ENCODE measurements around the gene PSAT1. TPM values are rescaled to one million over a fixed set of nuclear protein-coding genes. Genes with fewer than 3 reads are reported as not detected.

Gene PSAT1
- total and polyA plus RNA-seq, 2 experiments from 2014 or later = 368 to 510 TPM

DNA sequence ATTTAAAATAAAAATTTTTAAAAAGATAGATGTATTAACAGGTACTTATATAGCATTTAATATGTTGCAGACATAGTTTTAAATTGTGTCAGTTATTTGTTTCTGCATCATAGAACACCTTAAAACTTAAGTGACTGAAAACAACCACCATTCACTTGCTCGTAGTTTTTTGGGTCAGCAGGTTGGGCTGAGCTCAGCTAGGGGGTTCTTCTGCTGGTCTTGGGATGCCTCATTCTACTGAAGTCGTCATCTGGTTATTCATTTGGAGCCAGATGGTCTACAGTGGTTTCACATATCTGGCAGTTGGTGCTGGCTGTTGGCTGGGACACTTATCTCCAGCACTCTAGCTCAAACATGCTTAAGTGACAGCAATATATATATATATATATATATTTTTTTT, 29.6 kb downstream of the PSAT1 start:
- TF ChIP-seq EZH2phosphoT487 (IDR thresholded peaks at IDR 0.05; ENCODE audit: insufficient read depth, low read depth) = no peak
- no peak for TF ChIP-seq EZH2 (IDR thresholded peaks at IDR 0.05; ENCODE audit: insufficient read depth, poor library complexity, severe bottlenecking)
- Histone ChIP-seq H2AFZ (no peak overlapping the region), H3K9me3 (ENCODE audit: low read depth) (no peaks in the 10 kb centered on the region), H3K27me3 (replicated peaks; ENCODE audit: insufficient read depth) (no peaks in the 10 kb centered on the region), H3K79me2 (ENCODE audit: insufficient read depth) (no peaks in the 10 kb centered on the region), H3K27ac (no peak overlapping the region), H3K9ac (no peak overlapping the region), H3K4me1 (ENCODE audit: insufficient read depth) (no peaks in the 10 kb centered on the region), H3K36me3 (ENCODE audit: low read depth) (peaks cover 50% of the 10 kb centered on the region), H4K20me1 (ENCODE audit: insufficient read depth) (0 out of 2 replicates have a peak, but pooled peaks cover 1% of the 10 kb centered on the region), H3K4me2 (ENCODE audit: unreplicated experiment) (no peak overlapping the region), H3K4me3 (no peak overlapping the region), H3K9me2 (ENCODE audit: insufficient read depth) (no peaks in the 10 kb centered on the region), H3F3A (ENCODE audit: insufficient read depth) (peaks cover 5% of the 10 kb centered on the region; the same call in 1 of the 2 replicates)
- 73 to 81% methylated on average over 2 of the region's 2 CpGs for WGBS, 2 experiments (ENCODE audit: low coverage in 1 of 2, low lambda C conversion rate in 2 of 2, missing lambda C conversion rate in 2 of 2)
- no peak for DNase-seq
- in situ Hi-C loops (cut with MboI) = no loop called here

DNA sequence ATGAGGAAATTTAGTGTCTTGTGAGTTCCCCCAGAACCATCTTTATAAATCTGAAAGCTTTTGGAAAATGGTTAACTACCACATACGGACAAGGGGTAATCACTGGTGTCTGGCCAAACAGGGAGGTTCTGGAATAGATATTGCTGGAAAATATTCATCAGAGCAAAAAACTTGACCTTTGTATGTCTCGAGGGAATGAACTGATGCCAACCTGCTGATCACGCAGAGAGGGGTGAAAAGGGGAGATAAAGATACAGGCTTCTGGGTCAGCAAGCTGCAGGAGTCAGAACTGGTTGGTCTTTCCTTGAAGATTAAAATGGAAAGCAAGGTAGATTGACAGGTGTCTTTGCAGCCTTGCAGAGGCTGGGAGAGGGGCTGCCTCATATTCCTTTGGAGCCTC, 35.5 kb downstream of the PSAT1 start:
- Histone ChIP-seq H3K9me2 (ENCODE audit: insufficient read depth) (no peaks in the 10 kb centered on the region), H3K27ac (no peak overlapping the region), H3K27me3 (replicated peaks; ENCODE audit: insufficient read depth) (no peaks in the 10 kb centered on the region), H3K4me1 (ENCODE audit: insufficient read depth) (no peaks in the 10 kb centered on the region), H3K9me3 (ENCODE audit: low read depth) (no peaks in the 10 kb centered on the region), H3K4me3 (no peak overlapping the region), H3K79me2 (ENCODE audit: insufficient read depth) (no peaks in the 10 kb centered on the region), H2AFZ (no peak overlapping the region), H4K20me1 (ENCODE audit: insufficient read depth) (no peaks in the 10 kb centered on the region), H3F3A (ENCODE audit: insufficient read depth) (peaks cover 8% of the 10 kb centered on the region; the same call in 1 of the 2 replicates), H3K4me2 (ENCODE audit: unreplicated experiment) (no peak overlapping the region), H3K9ac (no peak overlapping the region), H3K36me3 (ENCODE audit: low read depth) (peaks cover 30% of the 10 kb centered on the region)
- WGBS, 2 experiments (ENCODE audit: low coverage in 1 of 2, low lambda C conversion rate in 2 of 2, missing lambda C conversion rate in 2 of 2) = 64 to 70% methylated on average over 3 of the region's 3 CpGs
- in situ Hi-C loops (cut with MboI) = no loop called here
- DNase-seq = no peak
- TF ChIP-seq EZH2phosphoT487 (IDR thresholded peaks at IDR 0.05; ENCODE audit: insufficient read depth, low read depth) = no peak
- TF ChIP-seq EZH2 (IDR thresholded peaks at IDR 0.05; ENCODE audit: insufficient read depth, poor library complexity, severe bottlenecking) = no peak

DNA sequence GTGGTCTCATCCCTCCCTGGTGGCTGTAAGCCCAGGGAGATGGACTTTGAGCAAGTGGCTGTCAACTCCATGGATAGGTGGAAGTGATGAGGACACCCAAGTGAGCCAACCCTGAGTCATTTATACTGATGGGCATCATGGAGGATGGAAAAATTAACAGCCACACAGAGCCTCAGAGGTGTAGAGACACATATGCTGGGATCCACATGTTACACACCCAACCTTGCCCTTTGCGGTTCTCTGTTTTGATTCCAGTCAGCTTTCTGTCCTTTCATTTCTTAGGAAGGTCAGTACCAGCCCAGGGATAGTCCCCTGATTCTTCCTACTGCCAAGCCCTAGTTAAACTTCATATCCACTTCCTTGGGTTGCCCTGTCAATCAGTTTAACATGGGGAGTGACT, 51.9 kb downstream of the PSAT1 start:
- WGBS, 2 experiments (ENCODE audit: low coverage in 1 of 2, low lambda C conversion rate in 2 of 2, missing lambda C conversion rate in 2 of 2) = 39 to 64% methylated on average over 1 of the region's 1 CpG
- no peaks in the 10 kb centered on the region for H3K4me1 ChIP-seq (ENCODE audit: insufficient read depth)
- TF ChIP-seq EZH2phosphoT487 (IDR thresholded peaks at IDR 0.05; ENCODE audit: insufficient read depth, low read depth) = no peak
- TF ChIP-seq EZH2 (IDR thresholded peaks at IDR 0.05; ENCODE audit: insufficient read depth, poor library complexity, severe bottlenecking) = no peak
- no peaks in the 10 kb centered on the region for H3K27me3 ChIP-seq (replicated peaks; ENCODE audit: insufficient read depth)
- H3K9me3 ChIP-seq (ENCODE audit: low read depth) = no peaks in the 10 kb centered on the region
- H3K9me2 ChIP-seq (ENCODE audit: insufficient read depth) = no peaks in the 10 kb centered on the region
- H3K4me3 ChIP-seq = no peak overlapping the region
- no peaks in the 10 kb centered on the region for H3K36me3 ChIP-seq (ENCODE audit: low read depth)
- no peak overlapping the region for H3K9ac ChIP-seq
- H3K27ac ChIP-seq = no peak overlapping the region
- H3F3A ChIP-seq (ENCODE audit: insufficient read depth) = no peaks in the 10 kb centered on the region
- H3K4me2 ChIP-seq (ENCODE audit: unreplicated experiment) = no peak overlapping the region
- H4K20me1 ChIP-seq (ENCODE audit: insufficient read depth) = no peaks in the 10 kb centered on the region
- no peaks in the 10 kb centered on the region for H3K79me2 ChIP-seq (ENCODE audit: insufficient read depth)
- in situ Hi-C loops (cut with MboI) = no loop called here
- DNase-seq = no peak
- H2AFZ ChIP-seq = no peak overlapping the region

DNA sequence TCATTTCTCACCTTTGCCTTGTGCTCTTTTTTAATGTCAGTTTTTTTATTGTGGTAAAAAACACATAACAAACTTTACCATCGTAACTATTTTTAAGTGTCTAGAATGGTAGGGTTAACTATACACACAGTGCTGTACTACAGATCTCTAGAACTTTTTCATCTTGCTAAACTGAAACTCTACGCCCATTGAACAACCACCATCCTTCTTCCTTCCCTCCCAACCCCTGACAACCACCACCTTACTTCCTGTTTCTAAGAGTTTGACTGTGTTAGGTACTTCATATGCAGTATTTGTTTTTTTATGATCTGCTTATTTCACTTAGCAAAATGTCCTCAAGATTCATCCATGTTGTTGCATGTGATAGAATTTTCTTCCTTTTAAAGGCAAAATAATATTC, 54.9 kb downstream of the PSAT1 start:
- no peak overlapping the region for H2AFZ ChIP-seq
- TF ChIP-seq EZH2phosphoT487 (IDR thresholded peaks at IDR 0.05; ENCODE audit: insufficient read depth, low read depth) (no peak), EZH2 (IDR thresholded peaks at IDR 0.05; ENCODE audit: insufficient read depth, poor library complexity, severe bottlenecking) (no peak)
- no peaks in the 10 kb centered on the region for H3K36me3 ChIP-seq (ENCODE audit: low read depth)
- in situ Hi-C loops (cut with MboI) = no loop called here
- no peak overlapping the region for H3K9ac ChIP-seq
- H3K27me3 ChIP-seq (replicated peaks; ENCODE audit: insufficient read depth) = no peaks in the 10 kb centered on the region
- DNase-seq = no peak
- no peaks in the 10 kb centered on the region for H3F3A ChIP-seq (ENCODE audit: insufficient read depth)
- H3K4me1 ChIP-seq (ENCODE audit: insufficient read depth) = no peaks in the 10 kb centered on the region
- no peaks in the 10 kb centered on the region for H3K79me2 ChIP-seq (ENCODE audit: insufficient read depth)
- H3K4me2 ChIP-seq (ENCODE audit: unreplicated experiment) = no peak overlapping the region
- no peak overlapping the region for H3K4me3 ChIP-seq
- whole genome bisulfite sequencing, 2 experiments (ENCODE audit: low coverage in 1 of 2, low lambda C conversion rate in 2 of 2, missing lambda C conversion rate in 2 of 2) = 51 to 63% methylated on average over 2 of the region's 2 CpGs
- no peaks in the 10 kb centered on the region for H4K20me1 ChIP-seq (ENCODE audit: insufficient read depth)
- no peak overlapping the region for H3K27ac ChIP-seq
- H3K9me2 ChIP-seq (ENCODE audit: insufficient read depth) = no peaks in the 10 kb centered on the region
- no peaks in the 10 kb centered on the region for H3K9me3 ChIP-seq (ENCODE audit: low read depth)

DNA sequence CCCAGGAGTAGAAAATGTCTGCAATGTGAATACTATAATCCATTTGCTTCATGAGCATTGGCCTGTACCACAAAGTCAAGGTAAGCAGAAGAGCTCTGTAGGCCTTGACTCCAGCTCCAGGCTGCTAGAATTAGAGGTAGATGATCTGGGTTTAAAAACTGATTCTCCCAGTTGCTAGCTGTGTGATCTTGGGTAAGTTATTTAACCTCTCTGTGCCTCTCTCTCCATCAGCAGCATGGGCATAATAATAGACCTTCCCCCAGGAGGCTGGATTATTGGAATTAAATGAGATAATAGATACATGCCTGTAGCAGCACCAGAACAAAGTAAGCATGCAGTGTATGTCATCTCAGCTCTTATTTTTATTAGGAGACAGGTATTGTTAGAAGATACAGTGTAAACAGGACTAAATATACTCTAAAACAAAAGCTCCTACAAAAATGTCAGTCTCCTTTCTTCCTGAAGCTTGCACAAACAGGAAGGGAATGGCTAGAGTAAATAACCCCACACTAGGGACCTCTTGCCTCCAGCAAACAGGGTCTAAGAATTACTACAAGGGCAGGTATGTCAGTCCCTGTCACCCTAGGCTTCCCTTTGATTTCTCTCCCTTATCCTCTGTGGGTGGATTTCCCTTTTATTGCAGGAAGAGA, 57.5 kb downstream of the PSAT1 start:
- Histone ChIP-seq H2AFZ (no peak overlapping the region), H3K9me2 (ENCODE audit: insufficient read depth) (no peaks in the 10 kb centered on the region), H3K27ac (no peak overlapping the region), H3K36me3 (ENCODE audit: low read depth) (no peaks in the 10 kb centered on the region), H3K79me2 (ENCODE audit: insufficient read depth) (no peaks in the 10 kb centered on the region), H3K4me2 (ENCODE audit: unreplicated experiment) (no peak overlapping the region), H3K27me3 (replicated peaks; ENCODE audit: insufficient read depth) (no peaks in the 10 kb centered on the region), H3F3A (ENCODE audit: insufficient read depth) (no peaks in the 10 kb centered on the region), H4K20me1 (ENCODE audit: insufficient read depth) (no peaks in the 10 kb centered on the region), H3K4me3 (no peak overlapping the region), H3K9me3 (ENCODE audit: low read depth) (no peaks in the 10 kb centered on the region), H3K4me1 (ENCODE audit: insufficient read depth) (no peaks in the 10 kb centered on the region), H3K9ac (no peak overlapping the region)
- TF ChIP-seq EZH2 (IDR thresholded peaks at IDR 0.05; ENCODE audit: insufficient read depth, poor library complexity, severe bottlenecking) (no peak), EZH2phosphoT487 (IDR thresholded peaks at IDR 0.05; ENCODE audit: insufficient read depth, low read depth) (no peak)
- in situ Hi-C loops (cut with MboI) = no loop called here
- DNase-seq = no peak

Measured in GM23248 (cell line).